SH-SY5Y (cell line): ENCODE data around the gene TAPT1.

ENCODE experiments used
- GATA2 ChIP-seq: IDR thresholded peaks from 2 replicates; pipeline ENCODE4 v1.6.1; 2011; ENCODE audit warnings: mild to moderate bottlenecking, low read depth, low read length
- GATA3 ChIP-seq: IDR thresholded peaks from 2 replicates; pipeline ENCODE4 v1.6.1; 2011; ENCODE audit warnings: low read depth, mild to moderate bottlenecking, low read length, moderate library complexity

TAPT1 gene

GRCh38 chr4:16225863-16226815, at the start of gene TAPT1:
Gene TAPT1 (minus strand): TSS chr4:16226471. CDS start chr4:16226457, 14 bp downstream.
- no peak for TF ChIP-seq GATA2
- no peak for TF ChIP-seq GATA3

- no peak for TF ChIP-seq GATA3
- TF ChIP-seq GATA2 = no peak
Observed at GRCh38 chr4:16271411-16271810, 45.1 kb upstream of the TAPT1 start.

GRCh38 chr4:16270454-16271328, 44.4 kb upstream of the TAPT1 start:
- TF ChIP-seq GATA3 = no peak
- TF ChIP-seq GATA2 = no peak

GRCh38 chr4:16269240-16269639, 43.0 kb upstream of the TAPT1 start:
- TF ChIP-seq GATA2 (no peak), GATA3 (no peak)

- TF ChIP-seq GATA2 (no peak), GATA3 (no peak)
Observed at GRCh38 chr4:16268290-16268689, 42.0 kb upstream of the TAPT1 start.

GRCh38 chr4:16267639-16268038, 41.4 kb upstream of the TAPT1 start:
- TF ChIP-seq GATA2 = no peak
- no peak for TF ChIP-seq GATA3

- TF ChIP-seq GATA3 = no peak
Observed at GRCh38 chr4:16265820-16266219, 39.5 kb upstream of the TAPT1 start.

GRCh38 chr4:16264798-16265197, 38.5 kb upstream of the TAPT1 start:
- no peak for TF ChIP-seq GATA3
- no peak for TF ChIP-seq GATA2

- TF ChIP-seq GATA3 (no peak), GATA2 (no peak)
Observed at GRCh38 chr4:16263056-16263455, 36.8 kb upstream of the TAPT1 start.

- TF ChIP-seq GATA2 (no peak), GATA3 (no peak)
Observed at GRCh38 chr4:16262188-16262587, 35.9 kb upstream of the TAPT1 start.

GRCh38 chr4:16261313-16261878, 35.1 kb upstream of the TAPT1 start:
- TF ChIP-seq GATA3 (no peak), GATA2 (no peak)

GRCh38 chr4:16259889-16260246, 33.6 kb upstream of the TAPT1 start:
- TF ChIP-seq GATA2 = no peak
- no peak for TF ChIP-seq GATA3

- TF ChIP-seq GATA2 (no peak), GATA3 (no peak)
Observed at GRCh38 chr4:16259241-16259888, 33.1 kb upstream of the TAPT1 start.

GRCh38 chr4:16257611-16258010, 31.3 kb upstream of the TAPT1 start:
- TF ChIP-seq GATA3 = no peak
- no peak for TF ChIP-seq GATA2
